HEK293 (cell line): ENCODE measurements around the gene RSKR.

Source experiments
- BCL11B ChIP-seq: fragments of 450-650 bp; formaldehyde crosslinking; IDR thresholded peaks from 2 replicates; pipeline ENCODE4 v1.5.1; 2016; ENCODE audit warnings: low read depth, missing biosample characterization, missing genetic modification characterization
- ELK4 ChIP-seq: IDR thresholded peaks from 2 replicates; pipeline ENCODE4 v1.6.1; 2011; ENCODE audit warnings: mild to moderate bottlenecking, low read depth, low read length, borderline replicate concordance
- KLF10 ChIP-seq: fragments of 450-650 bp; IDR thresholded peaks from 2 replicates; pipeline ENCODE4 v1.5.1; 2018; ENCODE audit warnings: missing biosample characterization, mild to moderate bottlenecking, missing genetic modification characterization
- KLF16 ChIP-seq: fragments of 450-650 bp; formaldehyde crosslinking; IDR thresholded peaks from 2 replicates; pipeline ENCODE4 v1.5.1; 2017; ENCODE audit warnings: missing biosample characterization, missing genetic modification characterization
- KLF9 ChIP-seq: fragments of 450-650 bp; formaldehyde crosslinking; IDR thresholded peaks from 2 replicates; pipeline ENCODE4 v1.5.1; 2016; ENCODE audit warnings: missing biosample characterization, missing genetic modification characterization, low read depth
- PATZ1 ChIP-seq: fragments of 450-650 bp; formaldehyde crosslinking; IDR thresholded peaks from 2 replicates; pipeline ENCODE4 v1.5.1; 2016; ENCODE audit warnings: missing biosample characterization, missing genetic modification characterization
- PRDM6 ChIP-seq: fragments of 450-650 bp; formaldehyde crosslinking; IDR thresholded peaks from 2 replicates; pipeline ENCODE4 v1.5.1; 2017; ENCODE audit warnings: missing biosample characterization, missing genetic modification characterization
- RBAK ChIP-seq: fragments of 450-650 bp; formaldehyde crosslinking; IDR thresholded peaks from 2 replicates; pipeline ENCODE4 v1.5.1; 2016; ENCODE audit warnings: missing biosample characterization, missing genetic modification characterization
- REPIN1 ChIP-seq: fragments of 450-650 bp; formaldehyde crosslinking; IDR thresholded peaks from 2 replicates; pipeline ENCODE4 v1.5.1; 2017; ENCODE audit warnings: missing biosample characterization, missing genetic modification characterization, low read depth
- SCRT2 ChIP-seq: fragments of 450-650 bp; formaldehyde crosslinking; IDR thresholded peaks from 2 replicates; pipeline ENCODE4 v1.5.1; 2016; ENCODE audit warnings: missing biosample characterization, missing genetic modification characterization
- SETDB1 ChIP-seq: IDR thresholded peaks from one replicate; pipeline ENCODE4 v1.6.1; 2017; ENCODE audit warnings: mild to moderate bottlenecking, low read length, moderate library complexity, mixed read lengths; ENCODE audit not compliant: insufficient read length
- TCF7L2 ChIP-seq: IDR thresholded peaks from 2 replicates; pipeline ENCODE4 v1.6.1; 2011; ENCODE audit warnings: low read depth, mild to moderate bottlenecking, inconsistent platforms, low read length, moderate library complexity, borderline replicate concordance
- WT1 ChIP-seq: fragments of 450-650 bp; formaldehyde crosslinking; IDR thresholded peaks from 2 replicates; pipeline ENCODE4 v1.5.1; 2016; ENCODE audit warnings: missing biosample characterization, missing genetic modification characterization
- ZBTB20 ChIP-seq: fragments of 450-650 bp; formaldehyde crosslinking; IDR thresholded peaks from 2 replicates; pipeline ENCODE4 v1.5.1; 2016; ENCODE audit warnings: missing biosample characterization, missing genetic modification characterization
- ZBTB48 ChIP-seq: fragments of 450-650 bp; formaldehyde crosslinking; IDR thresholded peaks from 2 replicates; pipeline ENCODE4 v1.5.1; 2016; ENCODE audit warnings: missing biosample characterization, missing genetic modification characterization
- ZBTB49 ChIP-seq: fragments of 450-650 bp; formaldehyde crosslinking; IDR thresholded peaks from 2 replicates; pipeline ENCODE4 v1.5.1; 2016; ENCODE audit warnings: missing biosample characterization, missing genetic modification characterization, low read depth
- ZBTB8A ChIP-seq: fragments of 450-650 bp; formaldehyde crosslinking; IDR thresholded peaks from 2 replicates; pipeline ENCODE4 v1.5.1; 2016; ENCODE audit warnings: missing biosample characterization, missing genetic modification characterization
- ZNF121 ChIP-seq: fragments of 450-650 bp; formaldehyde crosslinking; IDR thresholded peaks from 2 replicates; pipeline ENCODE4 v1.5.1; 2016; ENCODE audit warnings: missing biosample characterization, missing genetic modification characterization
- ZNF138 ChIP-seq: fragments of 450-650 bp; formaldehyde crosslinking; IDR thresholded peaks from 2 replicates; pipeline ENCODE4 v1.5.1; 2016; ENCODE audit warnings: missing biosample characterization, missing genetic modification characterization, borderline replicate concordance
- ZNF174 ChIP-seq: fragments of 450-650 bp; formaldehyde crosslinking; IDR thresholded peaks from 2 replicates; pipeline ENCODE4 v1.5.0; 2017; ENCODE audit warnings: missing biosample characterization, mild to moderate bottlenecking, missing genetic modification characterization
- ZNF202 ChIP-seq: fragments of 450-650 bp; formaldehyde crosslinking; IDR thresholded peaks from 2 replicates; pipeline ENCODE4 v1.5.1; 2016; ENCODE audit warnings: missing biosample characterization, missing genetic modification characterization, borderline replicate concordance
- ZNF221 ChIP-seq: fragments of 450-650 bp; formaldehyde crosslinking; IDR thresholded peaks from 2 replicates; pipeline ENCODE4 v1.5.1; 2017; ENCODE audit warnings: missing biosample characterization, missing genetic modification characterization, borderline replicate concordance
- ZNF223 ChIP-seq: fragments of 450-650 bp; formaldehyde crosslinking; IDR thresholded peaks from 2 replicates; pipeline ENCODE4 v1.5.1; 2016; ENCODE audit warnings: missing biosample characterization, missing genetic modification characterization
- ZNF24 ChIP-seq: fragments of 450-650 bp; formaldehyde crosslinking; IDR thresholded peaks from 2 replicates; pipeline ENCODE4 v1.5.1; 2016; ENCODE audit warnings: missing biosample characterization, missing genetic modification characterization
- ZNF341 ChIP-seq: fragments of 450-650 bp; formaldehyde crosslinking; IDR thresholded peaks from 2 replicates; pipeline ENCODE4; 2016; ENCODE audit warnings: low read depth, missing biosample characterization, missing genetic modification characterization
- ZNF433 ChIP-seq: fragments of 450-650 bp; formaldehyde crosslinking; IDR thresholded peaks from 2 replicates; pipeline ENCODE4 v1.5.1; 2016; ENCODE audit warnings: missing biosample characterization, missing genetic modification characterization, low read depth
- ZNF501 ChIP-seq: fragments of 450-650 bp; formaldehyde crosslinking; IDR thresholded peaks from 2 replicates; pipeline ENCODE4 v1.5.1; 2016; ENCODE audit warnings: missing biosample characterization, missing genetic modification characterization
- ZNF521 ChIP-seq: fragments of 450-650 bp; formaldehyde crosslinking; IDR thresholded peaks from 2 replicates; pipeline ENCODE4 v1.5.1; 2017; ENCODE audit warnings: missing biosample characterization, mild to moderate bottlenecking, missing genetic modification characterization
- ZNF529 ChIP-seq: fragments of 450-650 bp; formaldehyde crosslinking; IDR thresholded peaks from 2 replicates; pipeline ENCODE4 v1.5.1; 2017; ENCODE audit warnings: missing genetic modification characterization, missing biosample characterization; ENCODE audit not compliant: insufficient replicate concordance
- ZNF549 ChIP-seq: fragments of 450-650 bp; IDR thresholded peaks from 2 replicates; pipeline ENCODE4 v1.5.1; 2018; ENCODE audit warnings: missing biosample characterization, missing genetic modification characterization, mild to moderate bottlenecking, inconsistent platforms, moderate library complexity
- ZNF571 ChIP-seq: fragments of 450-650 bp; formaldehyde crosslinking; IDR thresholded peaks from 2 replicates; pipeline ENCODE4 v1.5.0; 2017; ENCODE audit warnings: missing biosample characterization, missing genetic modification characterization
- ZNF76 ChIP-seq: fragments of 450-650 bp; formaldehyde crosslinking; IDR thresholded peaks from 2 replicates; pipeline ENCODE4; 2016; ENCODE audit warnings: low read depth, missing biosample characterization, missing genetic modification characterization, borderline replicate concordance
- ZNF777 ChIP-seq: fragments of 450-650 bp; formaldehyde crosslinking; IDR thresholded peaks from 2 replicates; pipeline ENCODE4 v1.5.1; 2017; ENCODE audit warnings: missing biosample characterization, missing genetic modification characterization, borderline replicate concordance
- ZSCAN30 ChIP-seq: fragments of 450-650 bp; IDR thresholded peaks from 2 replicates; pipeline ENCODE4 v1.5.1; 2018; ENCODE audit warnings: missing biosample characterization, mild to moderate bottlenecking, missing genetic modification characterization, moderate library complexity

RSKR gene

GRCh38 chr17:28599311-28600184 lies 14.4 kb downstream of the RSKR start (continued):
- no peak for TF ChIP-seq WT1 (tag by site-specific recombination)
- TF ChIP-seq PRDM6 (tag by site-specific recombination) = no peak
- no peak for TF ChIP-seq ZNF549
- TF ChIP-seq ZNF221 (tag by site-specific recombination) = no peak
- TF ChIP-seq KLF10 (tag by site-specific recombination) = 0 out of 2 replicates have a peak, but pooled peaks have one; percentile 13
- no peak for TF ChIP-seq ZNF571 (tag by site-specific recombination)
- no peak for TF ChIP-seq ZNF777 (tag by site-specific recombination)
- TF ChIP-seq PATZ1 (tag by site-specific recombination) = no peak
- no peak for TF ChIP-seq ZNF521
- TF ChIP-seq REPIN1 (tag by site-specific recombination) = no peak
- TF ChIP-seq ZBTB8A (tag by site-specific recombination) = peak; percentile 41; the same call in 1 of the 2 replicates
- TF ChIP-seq ZSCAN30 = no peak
- peak; percentile 99 for TF ChIP-seq SCRT2 (tag by site-specific recombination)
- TF ChIP-seq ZNF24 (tag by site-specific recombination) = peak; percentile 81; the same call in 1 of the 2 replicates
- no peak for TF ChIP-seq KLF9
- TF ChIP-seq ZNF138 (tag by site-specific recombination) = no peak
- TF ChIP-seq RBAK (tag by site-specific recombination) = no peak
- no peak for TF ChIP-seq SETDB1
- TF ChIP-seq ELK4 = no peak
- TF ChIP-seq ZNF341 (tag by site-specific recombination) = peak; percentile 21
- no peak for TF ChIP-seq ZBTB49
- TF ChIP-seq ZBTB48 (tag by site-specific recombination) = peak; percentile 70
- TF ChIP-seq ZNF529 (tag by site-specific recombination) = no peak
- TF ChIP-seq ZNF121 (tag by site-specific recombination) = peak; percentile 90
- TF ChIP-seq ZNF501 (tag by site-specific recombination) = no peak; the same call in 1 of the 2 replicates
- peak; percentile 43; the same call in 1 of the 2 replicates for TF ChIP-seq ZBTB20 (tag by site-specific recombination)
- no peak for TF ChIP-seq ZNF76 (tag by site-specific recombination)
- TF ChIP-seq ZNF174 (tag by site-specific recombination) = no peak
- no peak for TF ChIP-seq ZNF433
- TF ChIP-seq ZNF202 (tag by site-specific recombination) = no peak
- no peak for TF ChIP-seq TCF7L2
- 0 out of 2 replicates have a peak, but pooled peaks have one; percentile 27 for TF ChIP-seq BCL11B (tag by site-specific recombination)
- TF ChIP-seq ZNF223 = no peak
- no peak for TF ChIP-seq KLF16
